Skeletal muscle satellite cell (primary cell): Measurements from ENCODE around the gene TRMT44.

Source experiments
- H3K27me3 ChIP-seq: 2 replicates; pipeline ENCODE4 v1.7.0; 2013; ENCODE audit warnings: low read length; ENCODE audit not compliant: control insufficient read depth, insufficient read depth
- H3K36me3 ChIP-seq: 2 replicates; pipeline ENCODE4 v1.7.0; 2013; ENCODE audit warnings: mild to moderate bottlenecking, control low read depth, low read length; ENCODE audit not compliant: insufficient read depth
- H3K4me1 ChIP-seq: 2 replicates; pipeline ENCODE4 v1.7.0; 2013; ENCODE audit warnings: low read length; ENCODE audit not compliant: control insufficient read depth, insufficient read depth
- H3K4me2 ChIP-seq: 2 replicates; pipeline ENCODE4 v1.7.0; 2013; ENCODE audit warnings: mild to moderate bottlenecking, low read length
- H3K4me3 ChIP-seq: 2 replicates; pipeline ENCODE4 v1.7.0; 2013; ENCODE audit warnings: low read length
- H3K9ac ChIP-seq: 2 replicates; pipeline ENCODE4 v1.7.0; 2013; ENCODE audit warnings: mild to moderate bottlenecking, low read depth, low read length, moderate library complexity
- H3K9me3 ChIP-seq: replicated peaks from 2 replicates; pipeline ENCODE4 v1.7.0; 2013; ENCODE audit warnings: mild to moderate bottlenecking, control low read depth, low read length

The TRMT44 gene

GRCh38 chr4:8422327-8422726, 18.2 kb upstream of the TRMT44 start:
- Histone ChIP-seq H3K4me2 (no peak overlapping the region), H3K9ac (no peak overlapping the region), H3K27me3 (no peaks in the 10 kb centered on the region), H3K36me3 (no peaks in the 10 kb centered on the region), H3K4me1 (peaks cover 7% of the 10 kb centered on the region), H3K9me3 (no peaks in the 10 kb centered on the region), H3K4me3 (no peak overlapping the region)

- H3K27me3 ChIP-seq = no peaks in the 10 kb centered on the region
- no peaks in the 10 kb centered on the region for H3K36me3 ChIP-seq
- H3K4me2 ChIP-seq = no peak overlapping the region
- H3K9me3 ChIP-seq = no peaks in the 10 kb centered on the region
- H3K4me3 ChIP-seq = no peak overlapping the region
- peaks cover 12% of the 10 kb centered on the region for H3K4me1 ChIP-seq
- no peak overlapping the region for H3K9ac ChIP-seq
Observed at GRCh38 chr4:8422786-8423185, 17.8 kb upstream of the TRMT44 start.

- H3K4me2 ChIP-seq = peak overlapping the region; percentile 99
- no peaks in the 10 kb centered on the region for H3K9me3 ChIP-seq
- H3K4me1 ChIP-seq = peaks cover 14% of the 10 kb centered on the region
- H3K27me3 ChIP-seq = no peaks in the 10 kb centered on the region
- no peaks in the 10 kb centered on the region for H3K36me3 ChIP-seq
- peak overlapping the region; percentile 70 for H3K9ac ChIP-seq
- H3K4me3 ChIP-seq = peak overlapping the region; percentile 83
Observed at GRCh38 chr4:8427262-8427661, 13.3 kb upstream of the TRMT44 start.

- peak overlapping the region; percentile 83 for H3K4me3 ChIP-seq
- H3K36me3 ChIP-seq = no peaks in the 10 kb centered on the region
Observed at GRCh38 chr4:8427761-8428287, 12.8 kb upstream of the TRMT44 start.

GRCh38 chr4:8428288-8429097, 12.1 kb upstream of the TRMT44 start:
- Histone ChIP-seq H3K4me3 (peak overlapping the region; percentile 83), H3K9ac (peak overlapping the region; percentile 70), H3K4me1 (peaks cover 14% of the 10 kb centered on the region), H3K27me3 (no peaks in the 10 kb centered on the region), H3K4me2 (peak overlapping the region; percentile 99), H3K9me3 (no peaks in the 10 kb centered on the region), H3K36me3 (no peaks in the 10 kb centered on the region)

More at GRCh38 chr4:8427761-8428287, 12.8 kb upstream of the TRMT44 start:
- Histone ChIP-seq H3K9ac (peak overlapping the region; percentile 70), H3K27me3 (no peaks in the 10 kb centered on the region), H3K4me1 (peaks cover 14% of the 10 kb centered on the region), H3K4me2 (peak overlapping the region; percentile 99), H3K9me3 (no peaks in the 10 kb centered on the region)

- H3K4me2 ChIP-seq = no peak overlapping the region
- H3K27me3 ChIP-seq = no peaks in the 10 kb centered on the region
- H3K9ac ChIP-seq = no peak overlapping the region
- no peaks in the 10 kb centered on the region for H3K9me3 ChIP-seq
- no peaks in the 10 kb centered on the region for H3K36me3 ChIP-seq
- H3K4me3 ChIP-seq = no peak overlapping the region
- peaks cover 20% of the 10 kb centered on the region for H3K4me1 ChIP-seq
Observed at GRCh38 chr4:8431553-8431952, 9.0 kb upstream of the TRMT44 start.

- Histone ChIP-seq H3K4me3 (no peak overlapping the region), H3K27me3 (no peaks in the 10 kb centered on the region), H3K4me2 (no peak overlapping the region), H3K9ac (no peak overlapping the region), H3K36me3 (no peaks in the 10 kb centered on the region), H3K4me1 (peaks cover 12% of the 10 kb centered on the region), H3K9me3 (no peaks in the 10 kb centered on the region)
Observed at GRCh38 chr4:8433136-8433535, 7.4 kb upstream of the TRMT44 start.

- Histone ChIP-seq H3K4me2 (no peak overlapping the region), H3K9me3 (no peaks in the 10 kb centered on the region), H3K9ac (no peak overlapping the region), H3K36me3 (no peaks in the 10 kb centered on the region), H3K4me3 (no peak overlapping the region), H3K27me3 (no peaks in the 10 kb centered on the region), H3K4me1 (peaks cover 9% of the 10 kb centered on the region)
Observed at GRCh38 chr4:8434251-8435073, 6.1 kb upstream of the TRMT44 start.

- H3K4me1 ChIP-seq = peaks cover 14% of the 10 kb centered on the region
- no peaks in the 10 kb centered on the region for H3K27me3 ChIP-seq
- peak overlapping the region; percentile 89 for H3K4me2 ChIP-seq
- H3K9me3 ChIP-seq = no peaks in the 10 kb centered on the region
- peak overlapping the region; percentile 64 for H3K9ac ChIP-seq
- no peaks in the 10 kb centered on the region for H3K36me3 ChIP-seq
- peak overlapping the region; percentile 71 for H3K4me3 ChIP-seq
Observed at GRCh38 chr4:8435656-8436121, 4.9 kb upstream of the TRMT44 start.

- Histone ChIP-seq H3K4me1 (peaks cover 23% of the 10 kb centered on the region), H3K4me2 (peak overlapping the region; percentile 6), H3K9me3 (no peaks in the 10 kb centered on the region), H3K27me3 (no peaks in the 10 kb centered on the region), H3K9ac (no peak overlapping the region), H3K36me3 (no peaks in the 10 kb centered on the region), H3K4me3 (no peak overlapping the region)
Observed at GRCh38 chr4:8437281-8437680, 3.3 kb upstream of the TRMT44 start.

- H3K4me1 ChIP-seq = peaks cover 37% of the 10 kb centered on the region
- H3K36me3 ChIP-seq = no peaks in the 10 kb centered on the region
- H3K9me3 ChIP-seq = no peaks in the 10 kb centered on the region
- H3K4me3 ChIP-seq = no peak overlapping the region
- no peaks in the 10 kb centered on the region for H3K27me3 ChIP-seq
- no peak overlapping the region for H3K9ac ChIP-seq
- H3K4me2 ChIP-seq = no peak overlapping the region
Observed at GRCh38 chr4:8438743-8439142, 1.8 kb upstream of the TRMT44 start.
